HG02623 (cell line): ENCODE results near the gene NLGN3.

Source experiments
- ATAC-seq: cut with Tn5 transposase; IDR thresholded peaks from one replicate; pipeline ENCODE4 v1.9.1; 2021; ENCODE audit warnings: moderate library complexity; ENCODE audit not compliant: unreplicated experiment

Gene NLGN3

GRCh38 chrX:71118032-71118984 is 26.3 kb upstream of the NLGN3 start, which contains the start of gene MED12:
Gene MED12 (plus strand): TSS chrX:71118596. CDS start chrX:71118755, 159 bp downstream.
- peak; percentile 87 for ATAC-seq

DNA sequence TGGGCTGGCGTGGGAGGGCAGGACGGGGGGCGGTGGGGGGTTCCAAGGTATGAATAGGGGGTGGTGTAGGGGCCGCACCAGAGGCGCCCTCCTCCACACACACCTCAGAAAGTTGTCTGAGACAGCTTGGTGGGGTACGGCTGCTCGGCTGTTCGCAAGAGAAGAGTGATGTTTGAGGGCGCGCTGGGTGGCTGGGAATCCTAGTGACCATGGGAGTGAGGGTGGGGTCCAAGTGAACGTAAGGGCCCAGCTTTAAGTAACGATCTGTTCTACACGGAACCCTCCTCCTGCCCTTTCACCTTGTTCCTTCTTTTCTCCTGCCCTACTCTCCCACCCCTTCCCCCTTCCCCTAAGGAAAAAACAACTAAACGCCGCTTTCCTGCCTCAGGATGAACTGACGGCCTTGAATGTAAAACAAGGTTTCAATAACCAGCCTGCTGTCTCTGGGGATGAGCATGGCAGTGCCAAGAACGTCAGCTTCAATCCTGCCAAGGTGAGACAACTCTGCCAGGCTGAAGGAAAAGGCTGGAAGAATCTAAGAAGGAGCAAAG is 25.6 kb upstream of the NLGN3 start:
- ATAC-seq, result no peak

DNA sequence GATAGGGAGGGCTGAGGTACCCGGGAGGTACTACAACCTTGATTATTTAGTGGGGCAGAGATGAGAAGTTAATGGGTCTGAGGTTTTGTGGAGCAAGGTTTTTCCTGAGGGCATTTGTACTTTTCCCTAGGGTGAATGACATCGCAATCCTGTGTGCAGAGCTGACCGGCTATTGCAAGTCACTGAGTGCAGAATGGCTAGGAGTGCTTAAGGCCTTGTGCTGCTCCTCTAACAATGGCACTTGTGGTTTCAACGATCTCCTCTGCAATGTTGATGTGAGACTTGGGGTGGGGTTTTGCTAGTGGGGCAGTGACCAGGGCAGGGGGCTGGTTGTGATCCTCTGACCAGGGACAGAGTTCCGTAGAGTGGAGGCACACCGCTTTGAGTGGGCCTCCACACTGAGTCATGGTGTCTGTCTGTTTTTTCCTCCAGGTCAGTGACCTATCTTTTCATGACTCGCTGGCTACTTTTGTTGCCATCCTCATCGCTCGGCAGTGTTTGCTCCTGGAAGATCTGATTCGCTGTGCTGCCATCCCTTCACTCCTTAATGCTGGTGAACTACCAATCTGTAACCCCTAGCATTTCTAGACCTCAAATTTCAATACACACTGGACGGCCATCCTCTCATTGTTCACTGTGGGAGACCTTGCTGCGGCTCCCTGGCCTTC is 16.3 kb upstream of the NLGN3 start:
- ATAC-seq, result no peak

DNA sequence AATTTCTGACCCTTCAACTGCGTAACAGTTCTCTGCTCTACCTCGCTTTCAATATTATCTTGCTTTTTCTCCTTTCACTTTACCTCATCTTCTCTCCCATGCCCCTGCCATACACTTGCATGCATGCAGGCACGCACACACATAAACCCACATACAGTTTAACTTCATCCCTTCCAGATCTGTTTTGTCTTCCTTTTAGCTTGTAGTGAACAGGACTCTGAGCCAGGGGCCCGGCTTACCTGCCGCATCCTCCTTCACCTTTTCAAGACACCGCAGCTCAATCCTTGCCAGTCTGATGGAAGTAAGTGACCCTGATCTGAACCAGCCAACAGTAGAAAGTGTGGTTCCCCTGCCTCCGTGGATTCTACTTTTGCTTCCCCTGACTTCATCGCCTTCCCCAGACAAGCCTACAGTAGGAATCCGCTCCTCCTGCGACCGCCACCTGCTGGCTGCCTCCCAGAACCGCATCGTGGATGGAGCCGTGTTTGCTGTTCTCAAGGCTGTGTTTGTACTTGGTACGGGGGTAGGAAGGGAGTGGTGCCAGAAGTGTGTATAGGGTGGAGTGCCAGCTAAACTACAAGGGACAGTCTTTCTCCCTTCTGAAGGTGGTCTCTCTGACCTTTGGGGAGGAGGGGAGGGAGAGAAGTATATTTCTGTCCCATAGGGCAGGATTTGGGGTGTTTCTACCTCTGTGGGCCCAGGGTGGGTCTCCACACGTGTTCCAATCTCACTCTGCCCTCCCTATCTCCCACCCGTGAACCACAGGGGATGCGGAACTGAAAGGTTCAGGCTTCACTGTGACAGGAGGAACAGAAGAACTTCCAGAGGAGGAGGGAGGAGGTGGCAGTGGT is 15.5 kb upstream of the NLGN3 start:
- ATAC-seq, result peak; percentile 72

DNA sequence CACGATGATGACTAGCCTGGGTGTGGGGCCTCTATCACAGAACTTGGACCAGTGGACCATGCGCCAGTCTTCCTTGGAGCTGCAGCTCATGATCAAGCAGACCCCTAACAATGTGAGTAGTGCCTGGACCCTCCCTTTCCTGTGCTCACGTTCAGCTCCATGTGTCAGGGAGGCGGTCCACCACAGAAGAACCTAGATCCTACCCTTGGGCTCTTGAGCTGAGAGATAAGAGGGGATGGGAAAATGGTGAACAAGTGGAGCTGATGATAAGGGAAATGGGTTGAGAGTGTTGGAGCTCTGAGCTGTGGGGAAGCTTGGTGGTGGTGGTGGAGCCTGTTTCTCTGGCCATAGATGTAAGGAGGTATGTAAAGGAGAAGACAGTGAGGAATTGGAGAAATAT is 13.1 kb upstream of the NLGN3 start:
- no peak for ATAC-seq

DNA sequence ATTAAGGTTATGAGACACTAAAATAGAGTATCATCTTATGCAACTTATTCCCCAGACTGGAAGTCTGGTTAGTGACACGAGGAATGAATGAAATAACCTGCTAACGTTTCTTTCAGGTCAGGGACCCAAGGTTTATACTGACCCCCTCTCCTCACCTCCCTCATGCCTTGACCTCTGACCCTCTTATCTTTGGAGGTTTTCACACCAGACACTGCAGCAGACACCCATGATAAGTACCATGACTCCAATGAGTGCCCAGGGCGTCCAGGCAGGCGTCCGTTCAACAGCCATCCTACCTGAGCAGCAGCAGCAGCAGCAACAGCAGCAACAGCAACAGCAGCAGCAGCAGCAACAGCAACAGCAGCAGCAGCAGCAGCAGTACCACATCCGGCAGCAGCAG is 4.2 kb upstream of the NLGN3 start:
- no peak for ATAC-seq

- ATAC-seq, result no peak
These were observed 1.1 kb upstream of the NLGN3 start for GRCh38 chrX:71143508-71143907.

- ATAC-seq, result no peak
These were observed 3.0 kb downstream of the NLGN3 start for GRCh38 chrX:71147496-71148277.

GRCh38 chrX:71148278-71148663 is 3.6 kb downstream of the NLGN3 start:
- ATAC-seq, result no peak

DNA sequence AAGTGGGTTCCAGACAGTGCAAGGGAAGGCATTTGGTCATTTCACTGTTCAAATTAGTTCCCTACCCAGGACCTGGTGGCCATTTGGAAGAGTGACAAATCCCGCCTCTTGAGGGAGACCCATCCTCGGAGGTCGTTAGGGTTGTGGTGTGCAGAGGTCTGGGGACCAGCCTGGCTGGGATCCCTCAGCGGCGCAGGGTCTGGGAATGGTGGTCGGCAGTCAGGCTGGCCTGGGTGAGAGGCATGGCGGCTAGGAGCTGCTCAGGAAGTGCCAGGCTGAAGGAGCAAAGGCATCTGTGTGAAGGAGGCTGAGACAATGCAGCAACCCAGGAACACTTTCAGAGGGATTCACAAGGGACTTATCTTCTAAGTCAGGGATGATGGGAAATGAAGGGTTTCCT is 6.7 kb downstream of the NLGN3 start:
- no peak for ATAC-seq

- no peak for ATAC-seq
These were observed 9.6 kb downstream of the NLGN3 start for GRCh38 chrX:71154196-71154595.

- no peak for ATAC-seq
These were observed 10.0 kb downstream of the NLGN3 start for GRCh38 chrX:71154641-71155040.

- no peak for ATAC-seq
These were observed 14.0 kb downstream of the NLGN3 start for GRCh38 chrX:71158603-71159002.

DNA sequence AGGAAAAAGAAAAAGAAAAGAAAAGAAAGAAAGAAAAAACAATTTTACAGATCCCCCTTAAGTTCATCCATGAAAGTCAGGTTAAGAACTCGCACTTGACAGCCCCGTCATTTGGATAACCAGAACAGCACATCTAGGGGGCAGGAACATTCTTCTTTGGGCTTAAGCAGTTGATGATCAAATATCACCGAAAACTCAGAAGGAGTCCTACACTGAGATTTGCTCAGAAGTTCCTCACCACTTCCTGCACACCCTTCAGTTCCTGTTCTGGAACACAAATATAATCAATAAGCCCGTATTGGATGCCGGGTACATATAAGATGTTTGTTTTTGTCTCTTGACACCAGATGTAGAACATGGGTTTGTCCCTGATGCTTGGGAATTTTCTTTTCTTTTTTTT is 14.7 kb downstream of the NLGN3 start:
- ATAC-seq, result no peak

- no peak for ATAC-seq
These were observed 15.8 kb downstream of the NLGN3 start for GRCh38 chrX:71160475-71160874.

- ATAC-seq, result no peak
These were observed 18.3 kb downstream of the NLGN3 start for GRCh38 chrX:71162981-71163380.

- ATAC-seq, result no peak
These were observed 19.4 kb downstream of the NLGN3 start for GRCh38 chrX:71164071-71164470.

DNA sequence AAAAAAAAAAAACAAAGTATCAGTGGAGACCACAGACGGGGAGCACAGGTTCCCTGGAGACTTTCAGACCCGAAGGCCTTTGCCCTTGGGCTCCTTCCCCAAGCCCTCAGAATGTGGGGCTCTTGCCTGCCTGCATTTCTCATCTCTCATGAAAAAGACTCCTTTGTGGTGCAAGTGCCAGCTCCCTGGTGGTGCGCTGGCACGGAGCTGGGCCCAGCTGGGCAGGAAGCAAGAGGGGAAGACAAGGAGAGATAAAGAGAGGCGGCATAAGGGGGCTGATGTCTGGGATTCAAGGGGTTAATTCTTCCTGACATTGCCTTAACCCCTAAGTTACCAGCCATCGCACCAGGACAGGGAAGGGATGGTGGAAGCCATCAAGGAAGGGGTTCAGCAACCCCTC is 21.8 kb downstream of the NLGN3 start:
- no peak for ATAC-seq

DNA sequence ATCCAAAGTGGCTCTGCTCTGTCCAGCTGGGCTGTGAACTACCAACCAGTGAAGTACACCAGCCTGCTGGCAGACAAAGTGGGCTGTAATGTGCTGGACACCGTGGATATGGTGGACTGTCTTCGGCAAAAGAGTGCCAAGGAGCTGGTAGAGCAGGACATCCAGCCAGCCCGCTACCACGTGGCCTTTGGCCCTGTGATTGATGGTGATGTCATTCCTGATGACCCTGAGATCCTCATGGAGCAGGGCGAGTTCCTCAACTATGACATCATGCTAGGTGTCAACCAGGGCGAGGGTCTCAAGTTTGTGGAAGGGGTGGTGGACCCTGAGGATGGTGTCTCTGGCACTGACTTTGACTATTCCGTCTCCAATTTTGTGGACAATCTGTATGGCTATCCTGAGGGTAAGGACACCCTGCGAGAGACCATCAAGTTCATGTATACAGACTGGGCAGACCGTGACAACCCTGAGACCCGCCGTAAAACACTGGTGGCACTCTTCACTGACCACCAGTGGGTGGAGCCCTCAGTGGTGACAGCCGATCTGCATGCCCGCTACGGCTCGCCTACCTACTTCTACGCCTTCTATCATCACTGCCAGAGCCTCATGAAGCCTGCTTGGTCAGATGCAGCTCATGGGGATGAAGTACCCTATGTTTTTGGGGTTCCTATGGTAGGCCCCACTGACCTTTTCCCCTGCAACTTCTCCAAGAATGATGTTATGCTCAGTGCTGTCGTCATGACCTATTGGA is 22.6 kb downstream of the NLGN3 start:
- no peak for ATAC-seq
